RWPE2 (cell line): ENCODE data around the gene FXN.

Source experiments
- ATAC-seq: fragments of 200-7000 bp; cut with Tn5 transposase; 3 replicates; pipeline ENCODE4 v1.9.1; 2021; ENCODE audit warnings: low read depth
- DNase-seq: peaks from one replicate; pipeline ENCODE4 v3.0.0-alpha.2; 2020; ENCODE audit warnings: low spot score
- H3K27ac ChIP-seq: fragments of 450-650 bp; 2 replicates; pipeline ENCODE4 v1.5.1; 2017; ENCODE audit warnings: mild to moderate bottlenecking; ENCODE audit not compliant: poor library complexity, severe bottlenecking
- H3K27me3 ChIP-seq: fragments of 250-450 bp; sonication (Bioruptor Pico); 2 replicates; pipeline ENCODE4 v1.5.1; 2021; ENCODE audit warnings: mild to moderate bottlenecking, moderate library complexity; ENCODE audit not compliant: insufficient read depth, poor library complexity, severe bottlenecking
- H3K36me3 ChIP-seq: fragments of 250-450 bp; sonication (Bioruptor Pico); 2 replicates; pipeline ENCODE4 v1.5.1; 2020; ENCODE audit warnings: low read depth, mild to moderate bottlenecking, moderate library complexity
- H3K4me1 ChIP-seq: fragments of 250-450 bp; sonication (Bioruptor Pico); 2 replicates; pipeline ENCODE4 v1.5.1; 2021; ENCODE audit warnings: mild to moderate bottlenecking, moderate library complexity; ENCODE audit not compliant: insufficient read depth, poor library complexity, severe bottlenecking
- H3K4me3 ChIP-seq: fragments of 250-450 bp; sonication (Bioruptor Pico); 2 replicates; pipeline ENCODE4 v1.5.1; 2021; ENCODE audit warnings: mild to moderate bottlenecking, moderate library complexity; ENCODE audit not compliant: severe bottlenecking
- H3K9me3 ChIP-seq: fragments of 250-450 bp; sonication (Bioruptor Pico); 2 replicates; pipeline ENCODE4 v1.5.1; 2021; ENCODE audit warnings: mild to moderate bottlenecking, moderate library complexity; ENCODE audit not compliant: severe bottlenecking
- CTCF ChIP-seq: fragments of 450-650 bp; IDR thresholded peaks from one replicate; pipeline ENCODE4 v1.5.1; 2017; ENCODE audit warnings: mild to moderate bottlenecking, moderate library complexity; ENCODE audit not compliant: poor library complexity, severe bottlenecking

Gene FXN

GRCh38 chr9:69003051-69003450 lies 32.5 kb upstream of the FXN start:
- Histone ChIP-seq H3K36me3 (no peaks in the 10 kb centered on the region), H3K27ac (no peak overlapping the region), H3K9me3 (no peaks in the 10 kb centered on the region), H3K4me1 (no peaks in the 10 kb centered on the region), H3K4me3 (no peak overlapping the region), H3K27me3 (peaks cover 8% of the 10 kb centered on the region)
- no peak for TF ChIP-seq CTCF
- ATAC-seq (no peak), DNase-seq (no peak)

- no peaks in the 10 kb centered on the region for H3K4me1 ChIP-seq
- no peaks in the 10 kb centered on the region for H3K9me3 ChIP-seq
- TF ChIP-seq CTCF, result no peak
- H3K36me3 ChIP-seq, result no peaks in the 10 kb centered on the region
- ATAC-seq (no peak; the same call in 2 of the 3 replicates), DNase-seq (no peak)
- H3K27me3 ChIP-seq, result peaks cover 8% of the 10 kb centered on the region
- no peak overlapping the region for H3K4me3 ChIP-seq
- no peak overlapping the region for H3K27ac ChIP-seq
Measured at GRCh38 chr9:69004836-69005235, 30.7 kb upstream of the FXN start.

GRCh38 chr9:69009708-69010107 lies 25.8 kb upstream of the FXN start:
- ATAC-seq (peak; percentile 56; the same call in 1 of the 3 replicates), DNase-seq (no peak)
- Histone ChIP-seq H3K9me3 (no peaks in the 10 kb centered on the region), H3K27ac (no peak overlapping the region), H3K4me3 (no peak overlapping the region), H3K4me1 (no peaks in the 10 kb centered on the region), H3K36me3 (no peaks in the 10 kb centered on the region), H3K27me3 (no peaks in the 10 kb centered on the region)
- no peak for TF ChIP-seq CTCF

- no peak for TF ChIP-seq CTCF
- Histone ChIP-seq H3K4me1 (no peaks in the 10 kb centered on the region), H3K9me3 (no peaks in the 10 kb centered on the region), H3K36me3 (no peaks in the 10 kb centered on the region), H3K27ac (no peak overlapping the region), H3K4me3 (no peak overlapping the region), H3K27me3 (no peaks in the 10 kb centered on the region)
- no peak for ATAC-seq
- no peak for DNase-seq
Measured at GRCh38 chr9:69012696-69013381, 22.7 kb upstream of the FXN start.

GRCh38 chr9:69013382-69013727 lies 22.2 kb upstream of the FXN start:
- Histone ChIP-seq H3K9me3 (no peaks in the 10 kb centered on the region), H3K4me3 (no peak overlapping the region), H3K4me1 (no peaks in the 10 kb centered on the region), H3K27me3 (no peaks in the 10 kb centered on the region), H3K27ac (no peak overlapping the region), H3K36me3 (no peaks in the 10 kb centered on the region)
- ATAC-seq, result no peak
- no peak for TF ChIP-seq CTCF
- DNase-seq, result no peak
